Natural killer cell (primary cell): Measurements from ENCODE around the gene CPA2. TPM values are rescaled to one million over a fixed set of nuclear protein-coding genes. Genes with fewer than 3 reads are reported as not detected.
A peak's percentile ranks its signal among the peaks of the same experiment; 100 is the strongest.

Experiments used
- ATAC-seq, 3 donors: fragments of 150-1000 bp in 2 of 3; fragments of 200-7000 bp in 1 of 3; cut with Tn5 transposase; 1 replicate in 1 of 3; 2 replicates in 2 of 3; pipeline ENCODE4 v1.10.0; 2021; ENCODE audit warnings: mild to moderate bottlenecking in 2 of 3, moderate library complexity in 2 of 3
- DNase-seq, 2 donors: peaks; one replicate each; pipeline versions ENCODE4 v3.0.0 to v3.0.0-alpha.2; 2013 to 2021; ENCODE audit warnings: mixed read lengths in 1 of 2
- H3K27ac ChIP-seq: one replicate; pipeline ENCODE4 v1.5.1; 2013; ENCODE audit warnings: mild to moderate bottlenecking, low read length
- H3K27me3 ChIP-seq: one replicate; pipeline ENCODE4 v1.6.1; 2013; ENCODE audit warnings: low read length; ENCODE audit not compliant: control insufficient read depth, insufficient read depth
- H3K36me3 ChIP-seq: one replicate; pipeline ENCODE4 v1.6.1; 2013; ENCODE audit warnings: low read length; ENCODE audit not compliant: control insufficient read depth, insufficient read depth
- H3K4me1 ChIP-seq: one replicate; pipeline ENCODE4 v1.6.1; 2013; ENCODE audit warnings: low read length; ENCODE audit not compliant: control insufficient read depth, insufficient read depth
- H3K4me3 ChIP-seq: one replicate; pipeline ENCODE4 v1.5.1; 2013; ENCODE audit warnings: low read length
- H3K9me3 ChIP-seq: one replicate; pipeline ENCODE4 v1.6.1; 2013; ENCODE audit warnings: low read length; ENCODE audit not compliant: control insufficient read depth, insufficient read depth
- H3K27ac Mint-ChIP-seq, 2 donors: one replicate each; pipeline ENCODE4 v1.8.0; 2022; ENCODE audit warnings: mild to moderate bottlenecking in 2 of 2, mixed read lengths in 2 of 2, moderate library complexity in 1 of 2
- H3K27me3 Mint-ChIP-seq, 2 donors: one replicate each; pipeline ENCODE4 v1.8.0; 2022; ENCODE audit warnings: low read depth in 2 of 2, mixed read lengths in 2 of 2
- H3K36me3 Mint-ChIP-seq: one replicate; pipeline ENCODE4 v1.8.0; 2022; ENCODE audit warnings: mixed read lengths
- H3K4me1 Mint-ChIP-seq, 2 donors: one replicate each; pipeline ENCODE4 v1.8.0; 2022; ENCODE audit warnings: mixed read lengths in 2 of 2
- H3K4me3 Mint-ChIP-seq: one replicate; pipeline ENCODE4 v1.8.0; 2022; ENCODE audit warnings: mild to moderate bottlenecking, moderate library complexity, mixed read lengths
- H3K9me3 Mint-ChIP-seq, 2 donors: one replicate each; pipeline ENCODE4 v1.8.0; 2022; ENCODE audit warnings: mixed read lengths in 2 of 2
- CTCF ChIP-seq: fragments of 200-600 bp; IDR thresholded peaks from one replicate; pipeline ENCODE4 v1.8.0; 2022; ENCODE audit warnings: antibody characterized with exemption
- WGBS: methylation state at CpG from one replicate; pipeline ENCODE4 v1.1.7; 2013; ENCODE audit warnings: missing lambda C conversion rate; ENCODE audit not compliant: insufficient coverage; 5-methylcytosine and 5-hydroxymethylcytosine counted together
- intact Hi-C: fragments of 100-400 bp; cut with micrococcal nuclease; formaldehyde crosslinking; loops from one replicate; pipeline ENCODE4 v1.14.2; 2022
- total RNA-seq, 4 donors: library from RNA; stranded (reverse); fragments of 120-200 nt in 1 of 4; gene quantifications; one replicate each; pipeline versions ENCODE4 v1.2.3 to v1.2.4, GENCODE V29; 2013 to 2022

Gene CPA2
- total RNA-seq, 3 donors from 2014 or later (not counting 1 experiment from before 2014, with no cell fraction given), result not detected

DNA sequence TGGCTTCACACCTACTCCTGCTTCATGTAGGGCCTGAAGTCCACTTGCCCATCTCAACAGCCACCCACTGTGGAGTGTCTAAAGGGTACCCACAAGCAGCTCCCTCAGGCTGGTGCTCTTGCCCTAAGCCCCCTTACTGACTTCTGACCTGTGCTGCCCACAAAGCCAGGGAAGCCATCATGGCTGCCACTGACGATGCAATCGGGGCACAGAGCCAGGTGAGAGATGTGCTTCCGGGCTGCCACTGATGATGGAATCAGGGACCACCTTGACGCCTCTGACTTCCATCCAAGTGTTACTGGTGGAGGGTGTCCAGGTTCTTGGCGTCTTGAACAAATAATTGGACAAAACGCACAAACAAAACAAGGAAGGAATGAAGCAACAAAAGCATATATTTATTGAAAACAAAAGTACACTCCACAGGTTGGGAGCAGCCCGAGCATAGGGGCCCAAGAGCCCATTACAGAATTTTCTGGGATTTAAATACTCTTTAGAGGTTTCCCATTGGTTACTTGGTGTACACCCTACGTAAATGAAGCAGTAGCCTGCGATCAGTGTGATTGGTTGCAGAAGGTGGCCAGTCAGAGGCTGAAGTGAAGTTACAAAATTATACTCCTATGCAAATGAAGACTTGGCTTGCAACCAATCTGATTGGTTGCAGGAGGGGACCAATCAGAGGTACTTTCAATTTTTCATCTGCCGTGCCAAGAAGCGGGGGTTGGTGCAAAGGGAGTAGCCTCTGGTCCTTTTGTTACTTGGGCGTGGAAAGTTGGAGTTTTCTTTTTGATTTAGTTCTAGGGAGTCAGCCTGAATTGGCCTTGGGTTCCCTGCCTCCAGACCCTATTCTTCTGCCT, 4.5 kb downstream of the CPA2 start:
- no peak for TF ChIP-seq CTCF
- H3K9me3 ChIP-seq, result no peaks in the 10 kb centered on the region
- ATAC-seq (no peak), DNase-seq (no peak)
- peaks cover 4% of the 10 kb centered on the region for H3K4me1 ChIP-seq
- Mint-ChIP-seq H3K4me3 (no peak overlapping the region), H3K36me3 (no peaks in the 10 kb centered on the region), H3K4me1 (no peaks in the 10 kb centered on the region), H3K9me3 (no peaks in the 10 kb centered on the region), H3K27ac (no peak overlapping the region), H3K27me3 (peaks cover 30 to 32% of the 10 kb centered on the region in 2 donors)
- intact Hi-C loops, result no loop called here
- no peak overlapping the region for H3K27ac ChIP-seq
- WGBS, result 91% methylated on average over 12 of the region's 12 CpGs
- H3K36me3 ChIP-seq, result no peaks in the 10 kb centered on the region
- peaks cover 3% of the 10 kb centered on the region for H3K27me3 ChIP-seq
- no peak overlapping the region for H3K4me3 ChIP-seq

GRCh38 chr7:130272381-130273080, 5.9 kb downstream of the CPA2 start:
- H3K36me3 Mint-ChIP-seq, result no peaks in the 10 kb centered on the region
- H3K27me3 ChIP-seq, result peaks cover 3% of the 10 kb centered on the region
- peaks cover 4% of the 10 kb centered on the region for H3K4me1 ChIP-seq
- no peak for ATAC-seq
- no peak for DNase-seq
- H3K4me3 Mint-ChIP-seq, result no peak overlapping the region
- no peak overlapping the region for H3K27ac Mint-ChIP-seq
- H3K9me3 ChIP-seq, result no peaks in the 10 kb centered on the region
- peaks cover 35 to 43% of the 10 kb centered on the region in 2 donors for H3K27me3 Mint-ChIP-seq
- intact Hi-C loops, result no loop called here
- no peak overlapping the region for H3K27ac ChIP-seq
- no peak overlapping the region for H3K4me3 ChIP-seq
- no peak for TF ChIP-seq CTCF
- no peaks in the 10 kb centered on the region for H3K9me3 Mint-ChIP-seq
- H3K36me3 ChIP-seq, result no peaks in the 10 kb centered on the region
- no peaks in the 10 kb centered on the region for H3K4me1 Mint-ChIP-seq
- 89% methylated on average over 23 of the region's 23 CpGs for WGBS

GRCh38 chr7:130273081-130273932, 6.6 kb downstream of the CPA2 start:
- DNase-seq (peak in 1 of 2 donors; percentile 51), ATAC-seq (no peak)
- peaks cover 4% of the 10 kb centered on the region for H3K4me1 ChIP-seq
- Mint-ChIP-seq H3K27me3 (peaks cover 35 to 36% of the 10 kb centered on the region in 2 donors), H3K36me3 (no peaks in the 10 kb centered on the region), H3K4me3 (peak overlapping the region; percentile 25), H3K27ac (no peak overlapping the region), H3K9me3 (no peaks in the 10 kb centered on the region), H3K4me1 (no peaks in the 10 kb centered on the region)
- peaks cover 3% of the 10 kb centered on the region for H3K27me3 ChIP-seq
- no peaks in the 10 kb centered on the region for H3K9me3 ChIP-seq
- 14% methylated on average over 13 of the region's 25 CpGs for WGBS
- H3K36me3 ChIP-seq, result no peaks in the 10 kb centered on the region
- H3K4me3 ChIP-seq, result no peak overlapping the region
- H3K27ac ChIP-seq, result no peak overlapping the region
- intact Hi-C loops, result no loop called here
- TF ChIP-seq CTCF, result no peak
